Measurements from ENCODE around the gene COL1A1. TPM values are rescaled to one million over a fixed set of nuclear protein-coding genes. Genes with fewer than 3 reads are reported as not detected.

COL1A1 gene
- total RNA-seq, 1 donor from 2014 or later, result 12,796 TPM

- Histone ChIP-seq H3K4me3 (ENCODE audit: insufficient read depth, low read depth, low read length) (no peak overlapping the region), H3K27ac (ENCODE audit: low read depth, low read length) (no peak overlapping the region), H3K4me2 (ENCODE audit: low read length) (no peak overlapping the region), H3K36me3 (ENCODE audit: insufficient read depth, low read length) (no peaks in the 10 kb centered on the region), H3K27me3 (ENCODE audit: insufficient read depth, low read length) (no peaks in the 10 kb centered on the region), H3K4me1 (ENCODE audit: insufficient read depth, low read length) (peaks cover 8% of the 10 kb centered on the region), H4K20me1 (ENCODE audit: insufficient read depth, low read length) (no peaks in the 10 kb centered on the region), H3K79me2 (ENCODE audit: insufficient read depth, low read length) (no peaks in the 10 kb centered on the region), H3K9ac (ENCODE audit: low read length) (no peak overlapping the region), H3K9me3 (ENCODE audit: insufficient read depth, low read depth, low read length) (no peaks in the 10 kb centered on the region), H2AFZ (ENCODE audit: low read depth, low read length) (no peak overlapping the region)
- TF ChIP-seq EZH2 (IDR thresholded peaks at IDR 0.05; ENCODE audit: insufficient read depth, low read length) (no peak), CTCF (IDR thresholded peaks at IDR 0.05; ENCODE audit: insufficient read depth, low read depth, low read length) (no peak)
- H3K9me3 Mint-ChIP-seq (ENCODE audit: unreplicated experiment), result peaks cover 3% of the 10 kb centered on the region
- no peak overlapping the region for H3K27ac Mint-ChIP-seq (ENCODE audit: unreplicated experiment)
- no peak for FAIRE-seq
- H3K4me1 Mint-ChIP-seq (ENCODE audit: low read depth, unreplicated experiment), result no peaks in the 10 kb centered on the region
- H3K27me3 Mint-ChIP-seq (ENCODE audit: low read depth, unreplicated experiment), result peaks cover 7% of the 10 kb centered on the region
- no peak overlapping the region for H3K4me3 Mint-ChIP-seq (ENCODE audit: unreplicated experiment)
- no peaks in the 10 kb centered on the region for H3K36me3 Mint-ChIP-seq (ENCODE audit: low read depth, unreplicated experiment)
- no peak for DNase-seq (ENCODE audit: low read depth)
Observed at GRCh38 chr17:50163843-50164696, 37.4 kb downstream of the COL1A1 start.

GRCh38 chr17:50162466-50163254 lies 38.8 kb downstream of the COL1A1 start:
- no peak overlapping the region for H3K9ac ChIP-seq (ENCODE audit: low read length)
- TF ChIP-seq CTCF (IDR thresholded peaks at IDR 0.05; ENCODE audit: insufficient read depth, low read depth, low read length) (no peak), EZH2 (IDR thresholded peaks at IDR 0.05; ENCODE audit: insufficient read depth, low read length) (no peak)
- peaks cover 3% of the 10 kb centered on the region for H3K9me3 Mint-ChIP-seq (ENCODE audit: unreplicated experiment)
- H3K4me3 Mint-ChIP-seq (ENCODE audit: unreplicated experiment), result no peak overlapping the region
- H2AFZ ChIP-seq (ENCODE audit: low read depth, low read length), result no peak overlapping the region
- no peaks in the 10 kb centered on the region for H3K36me3 Mint-ChIP-seq (ENCODE audit: low read depth, unreplicated experiment)
- H3K27ac Mint-ChIP-seq (ENCODE audit: unreplicated experiment), result no peak overlapping the region
- no peak overlapping the region for H3K27ac ChIP-seq (ENCODE audit: low read depth, low read length)
- peaks cover 8% of the 10 kb centered on the region for H3K4me1 ChIP-seq (ENCODE audit: insufficient read depth, low read length)
- H3K27me3 Mint-ChIP-seq (ENCODE audit: low read depth, unreplicated experiment), result peaks cover 5% of the 10 kb centered on the region
- no peaks in the 10 kb centered on the region for H3K79me2 ChIP-seq (ENCODE audit: insufficient read depth, low read length)
- H3K27me3 ChIP-seq (ENCODE audit: insufficient read depth, low read length), result no peaks in the 10 kb centered on the region
- H3K4me2 ChIP-seq (ENCODE audit: low read length), result no peak overlapping the region
- no peaks in the 10 kb centered on the region for H4K20me1 ChIP-seq (ENCODE audit: insufficient read depth, low read length)
- FAIRE-seq (no peak), DNase-seq (ENCODE audit: low read depth) (no peak)
- H3K36me3 ChIP-seq (ENCODE audit: insufficient read depth, low read length), result no peaks in the 10 kb centered on the region
- no peak overlapping the region for H3K4me3 ChIP-seq (ENCODE audit: insufficient read depth, low read depth, low read length)
- H3K9me3 ChIP-seq (ENCODE audit: insufficient read depth, low read depth, low read length), result no peaks in the 10 kb centered on the region
- H3K4me1 Mint-ChIP-seq (ENCODE audit: low read depth, unreplicated experiment), result no peaks in the 10 kb centered on the region
